K562 (cell line): ENCODE measurements around the gene SSU72. TPM values are rescaled to one million over a fixed set of nuclear protein-coding genes. Genes with fewer than 3 reads are reported as not detected.

Experiments
- ATAC-seq: fragments of 200-7000 bp; cut with Tn5 transposase; 3 replicates; pipeline ENCODE4 v1.9.1; 2020; ENCODE audit warnings: moderate library complexity
- BruUV-seq: library from RNA; stranded (reverse); fragments of 400-500 nt; replicated peaks from 2 replicates; lab custom pipeline; 2021; lab: Mats Ljungman, UMichigan
- CTCF ChIA-PET: fragments of 300-600 bp; formaldehyde crosslinking; extraction: SDS; loops from one replicate; lab custom pipeline; 2021; ENCODE audit warnings: low intra/inter-chr PET ratio; lab: Yijun Ruan, JAX
- POLR2A ChIA-PET: fragments of 300-600, 350-650 bp; sonication (Branson Sonifier 250); formaldehyde crosslinking; extraction: SDS; loops from one replicate; lab custom pipeline; 2021; ENCODE audit warnings: antibody characterized with exemption, inconsistent platforms; lab: Yijun Ruan, JAX
- DNase-seq, 4 experiments: peaks; one replicate each; pipeline versions ENCODE4 v3.0.0 to v3.0.0-alpha.2; 2011 to 2018; ENCODE audit warnings: low spot score in 3 of 4, mixed read lengths in 3 of 4; ENCODE audit errors: extremely low read depth in 1 of 4
- FAIRE-seq: peaks from 2 replicates; lab custom pipeline; 2011; peaks lifted over from hg19 to GRCh38; lab: Jason Lieb, UNC
- H2AFZ ChIP-seq: 2 replicates; pipeline ENCODE4 v1.6.0; 2011; ENCODE audit warnings: low read depth, low read length, control low read depth, inconsistent platforms
- H3K27ac ChIP-seq: fragments of 200-600 bp; 3 replicates; pipeline ENCODE4 v1.8.0; 2011; ENCODE audit warnings: low read depth, mild to moderate bottlenecking, control low read depth, inconsistent platforms, low read length, moderate library complexity, mixed read lengths; ENCODE audit errors: extremely low read depth
- H3K27me3 ChIP-seq, 2 experiments: fragments of 300-600 bp in 1 of 2; 2 replicates in 1 of 2; 3 replicates in 1 of 2; pipeline versions ENCODE4 v1.6.0 to v1.8.0; 2011; ENCODE audit warnings: inconsistent platforms in 2 of 2, low read length in 2 of 2, mild to moderate bottlenecking in 1 of 2, mixed read lengths in 1 of 2, moderate library complexity in 1 of 2; ENCODE audit not compliant: control insufficient read depth in 2 of 2, insufficient read depth in 2 of 2
- H3K36me3 ChIP-seq: fragments of 300-600 bp; 3 replicates; pipeline ENCODE4 v1.8.0; 2011; ENCODE audit warnings: mild to moderate bottlenecking, low read length, inconsistent platforms; ENCODE audit not compliant: control insufficient read depth, insufficient read depth
- H3K4me1 ChIP-seq, 2 experiments: fragments of 200-600 bp in 1 of 2; replicated peaks in 1 of 2; 2 replicates in 1 of 2; 3 replicates in 1 of 2; pipeline versions ENCODE4 v1.5.1 to v1.8.0; 2011; ENCODE audit warnings: inconsistent platforms in 2 of 2, low read length in 2 of 2, mild to moderate bottlenecking in 1 of 2, mixed read lengths in 1 of 2, moderate library complexity in 1 of 2; ENCODE audit not compliant: control insufficient read depth in 2 of 2, insufficient read depth in 2 of 2
- H3K4me2 ChIP-seq: 2 replicates; pipeline ENCODE4 v1.6.1; 2011; ENCODE audit warnings: low read length, control low read depth, inconsistent platforms, mixed read lengths; ENCODE audit not compliant: insufficient read depth
- H3K4me3 ChIP-seq: fragments of 200-600 bp; sonication (generic), shearing (Covaris generic); 2 replicates; pipeline ENCODE4 v1.5.1; 2016; ENCODE audit warnings: control low read depth, inconsistent platforms
- H3K79me2 ChIP-seq: fragments of 200-600 bp; 3 replicates; pipeline ENCODE4 v1.8.0; 2011; ENCODE audit warnings: low read length, inconsistent platforms; ENCODE audit not compliant: control insufficient read depth, insufficient read depth
- H3K9ac ChIP-seq, 2 experiments: 2 replicates each; pipeline versions ENCODE4 v1.6.0 to v1.6.1; 2011; ENCODE audit warnings: low read depth in 2 of 2, low read length in 2 of 2, control low read depth in 1 of 2, inconsistent platforms in 1 of 2, mild to moderate bottlenecking in 1 of 2, mixed read lengths in 1 of 2; ENCODE audit not compliant: insufficient read depth in 1 of 2
- H3K9me1 ChIP-seq: one replicate; pipeline ENCODE4 v1.6.0; 2011; ENCODE audit warnings: inconsistent platforms, mild to moderate bottlenecking, low read length, moderate library complexity; ENCODE audit not compliant: control insufficient read depth, insufficient read depth
- H3K9me3 ChIP-seq: replicated peaks from 2 replicates; pipeline ENCODE4 v1.5.1; 2011; ENCODE audit warnings: low read depth, low read length, inconsistent platforms; ENCODE audit not compliant: control insufficient read depth, insufficient read depth
- H4K20me1 ChIP-seq: replicated peaks from 2 replicates; pipeline ENCODE4 v1.6.1; 2011; ENCODE audit warnings: low read length, inconsistent platforms, mixed read lengths; ENCODE audit not compliant: control insufficient read depth, insufficient read depth
- CTCF ChIP-seq, 3 experiments: IDR thresholded peaks in 2 of 3; conservative IDR thresholded peaks in 1 of 3; 2 replicates each; pipeline ENCODE4 v1.5.1; 2011 to 2012; ENCODE audit warnings: low read length in 3 of 3, mild to moderate bottlenecking in 3 of 3, control low read depth in 2 of 3, improper control_type of control experiment in 1 of 3, inconsistent platforms in 1 of 3, low read depth in 1 of 3, mixed read lengths in 1 of 3, moderate library complexity in 1 of 3; ENCODE audit not compliant: insufficient read depth in 2 of 3
- HOMEZ ChIP-seq: fragments of 250-450 bp; sonication (Bioruptor Pico); IDR thresholded peaks from 2 replicates; pipeline ENCODE4 v1.4.0; 2020; ENCODE audit warnings: mild to moderate bottlenecking, moderate library complexity
- WGBS: fragments of 100-300 bp; shearing (Covaris generic); methylation state at CpG from one replicate; pipeline ENCODE4 v1.1.6; 2016; ENCODE audit warnings: low coverage, mixed read lengths; ENCODE audit not compliant: insufficient coverage; ENCODE audit errors: missing lambda C conversion rate; 5-methylcytosine and 5-hydroxymethylcytosine counted together
- in situ Hi-C: fragments of 300-500 bp; cut with MboI; formaldehyde crosslinking; loops from 4 replicates; pipeline ENCODE4 v1.15.0; 2018; ENCODE audit warnings: inconsistent platforms, mixed read lengths
- intact Hi-C: fragments of 100-400 bp; cut with micrococcal nuclease; formaldehyde crosslinking; loops from 2 replicates; pipeline ENCODE4 v1.14.2; 2022
- polyA plus RNA-seq, 8 experiments: library from polyadenylated mRNA; depleted of rRNA in 4 of 8; stranded (reverse) in 5 of 8; unstranded in 3 of 8; fragments of >200 nt; fragmentation: Nextera tagmentation in 2 of 8; fragmentation: Illumina TruSeq in 1 of 8; extraction: Ambion mirVana in 2 of 8; extraction: Trizol in 1 of 8; gene quantifications; 2 replicates each; pipeline versions ENCODE4 v1.2.1 to v1.2.3, GENCODE V29; 2011 to 2014; ENCODE audit warnings: inconsistent platforms in 1 of 8, missing spikeins in 1 of 8
- total RNA-seq, 7 experiments: library from RNA; depleted of rRNA in 6 of 7; stranded (reverse); fragments of >200 nt in 6 of 7; fragmentation: Illumina TruSeq in 2 of 7; extraction: Trizol in 2 of 7; gene quantifications; 2 replicates each; pipeline versions ENCODE4 v1.2.1 to v1.2.3, GENCODE V29; 2011 to 2021; ENCODE audit warnings: low replicate concordance in 1 of 7

The SSU72 gene
- total and polyA plus RNA-seq, 9 of the 15 experiments (the other 6 are each of a cell fraction or from before 2014, with no cell fraction given) = 70.8 to 201 (median 94.6) TPM

GRCh38 chr1:1548591-1548990 lies 26.1 kb downstream of the SSU72 start:
- Histone ChIP-seq H3K4me2 (no peak overlapping the region), H3K27ac (no peak overlapping the region), H2AFZ (no peak overlapping the region), H3K9ac (peak overlapping the region in 1 of 2 experiments; percentile 47; a peak in 1 of 4 replicates), H3K36me3 (peaks cover 61% of the 10 kb centered on the region; the same call in 2 of the 3 replicates), H3K9me3 (no peaks in the 10 kb centered on the region), H3K27me3 (no peaks in the 10 kb centered on the region), H3K4me1 (peaks cover 0 to 40% of the 10 kb centered on the region in 2 experiments; a peak in 2 of 5 replicates), H4K20me1 (peaks cover 16% of the 10 kb centered on the region), H3K4me3 (no peak overlapping the region), H3K79me2 (peaks cover 34% of the 10 kb centered on the region), H3K9me1 (peaks cover 7% of the 10 kb centered on the region)
- CTCF ChIA-PET = no interaction called here
- TF ChIP-seq HOMEZ (CRISPR knock-in tag) = no peak
- peak in 1 of 3 experiments; percentile 26; a peak in 2 of 6 replicates for TF ChIP-seq CTCF (IDR thresholded peaks at IDR 0.05 in 2 of 3, conservative IDR thresholded peaks at IDR 0.05 in 1 of 3; ENCODE audit: insufficient read depth in 2 of 3, low read depth in 1 of 3, low read length in 3 of 3)
- FAIRE-seq (no peak), ATAC-seq (peak; percentile 34), DNase-seq (no peak)
- intact Hi-C loops = no loop called here
- POLR2A ChIA-PET = no interaction called here
- 88% methylated on average over 9 of the region's 14 CpGs for WGBS
- BruUV-seq = no TSS peak
- in situ Hi-C loops = no loop called here
